ENCODE results near the gene NLGN1.

DNA sequence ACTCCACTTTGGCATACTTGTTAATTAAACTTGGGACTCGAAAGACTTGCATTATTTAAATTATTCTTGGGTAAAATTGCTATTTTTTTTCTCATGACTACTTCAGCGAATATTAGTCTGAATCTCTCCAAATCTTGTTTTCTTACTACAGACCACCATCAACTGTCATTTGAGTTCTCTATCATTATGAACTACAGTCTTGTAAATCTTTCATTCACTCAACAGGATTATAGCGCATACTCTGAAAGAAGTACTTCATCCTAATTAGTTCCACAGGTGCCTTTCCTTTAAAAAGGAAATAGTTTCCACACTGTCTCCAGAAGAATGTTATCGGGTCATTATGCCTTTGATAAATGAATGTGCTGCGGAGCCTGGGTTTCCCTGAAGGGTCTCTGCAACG, 149.5 kb downstream of the NLGN1 start:
- TF ChIP-seq, protein P1, sequence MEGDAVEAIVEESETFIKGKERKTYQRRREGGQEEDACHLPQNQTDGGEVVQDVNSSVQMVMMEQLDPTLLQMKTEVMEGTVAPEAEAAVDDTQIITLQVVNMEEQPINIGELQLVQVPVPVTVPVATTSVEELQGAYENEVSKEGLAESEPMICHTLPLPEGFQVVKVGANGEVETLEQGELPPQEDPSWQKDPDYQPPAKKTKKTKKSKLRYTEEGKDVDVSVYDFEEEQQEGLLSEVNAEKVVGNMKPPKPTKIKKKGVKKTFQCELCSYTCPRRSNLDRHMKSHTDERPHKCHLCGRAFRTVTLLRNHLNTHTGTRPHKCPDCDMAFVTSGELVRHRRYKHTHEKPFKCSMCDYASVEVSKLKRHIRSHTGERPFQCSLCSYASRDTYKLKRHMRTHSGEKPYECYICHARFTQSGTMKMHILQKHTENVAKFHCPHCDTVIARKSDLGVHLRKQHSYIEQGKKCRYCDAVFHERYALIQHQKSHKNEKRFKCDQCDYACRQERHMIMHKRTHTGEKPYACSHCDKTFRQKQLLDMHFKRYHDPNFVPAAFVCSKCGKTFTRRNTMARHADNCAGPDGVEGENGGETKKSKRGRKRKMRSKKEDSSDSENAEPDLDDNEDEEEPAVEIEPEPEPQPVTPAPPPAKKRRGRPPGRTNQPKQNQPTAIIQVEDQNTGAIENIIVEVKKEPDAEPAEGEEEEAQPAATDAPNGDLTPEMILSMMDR (IDR thresholded peaks at IDR 0.05; ENCODE audit: low read length), result no peak
- TF ChIP-seq EZH2 (IDR thresholded peaks at IDR 0.05; ENCODE audit: borderline replicate concordance, low read length), result no peak

All from OCI-LY1 (cell line).